Small intestine (tissue), 7 donors: ENCODE results near the gene CTSE. TPM values are rescaled to one million over a fixed set of nuclear protein-coding genes. Genes with fewer than 3 reads are reported as not detected.

Source experiments
- DNase-seq, 2 donors: peaks; one replicate each; pipeline versions ENCODE4 v3.0.0 to v3.0.0-alpha.2; 2013
- FAIRE-seq: peaks from 2 replicates; lab custom pipeline; 2012; peaks lifted over from hg19 to GRCh38; lab: Jason Lieb, UNC
- H3K27ac ChIP-seq, 3 donors: one replicate each; pipeline ENCODE4 v1.5.1; 2013; ENCODE audit warnings: low read length in 2 of 3, mild to moderate bottlenecking in 2 of 3, control low read depth in 1 of 3, inconsistent platforms in 1 of 3, low read depth in 1 of 3, moderate library complexity in 1 of 3
- H3K27me3 ChIP-seq, 3 donors: one replicate each; pipeline ENCODE4 v1.6.1; 2013; ENCODE audit warnings: low read length in 3 of 3, inconsistent platforms in 1 of 3; ENCODE audit not compliant: control insufficient read depth in 3 of 3, insufficient read depth in 3 of 3
- H3K36me3 ChIP-seq, 3 donors: one replicate each; pipeline ENCODE4 v1.6.1; 2013; ENCODE audit warnings: low read length in 3 of 3, inconsistent platforms in 1 of 3, low read depth in 1 of 3, mild to moderate bottlenecking in 1 of 3, moderate library complexity in 1 of 3; ENCODE audit not compliant: control insufficient read depth in 3 of 3, insufficient read depth in 2 of 3
- H3K4me1 ChIP-seq, 3 donors: one replicate each; pipeline ENCODE4 v1.6.1; 2013; ENCODE audit warnings: low read length in 2 of 3, inconsistent platforms in 1 of 3, low read depth in 1 of 3, mild to moderate bottlenecking in 1 of 3, moderate library complexity in 1 of 3; ENCODE audit not compliant: control insufficient read depth in 3 of 3, insufficient read depth in 2 of 3
- H3K4me3 ChIP-seq, 3 donors: one replicate each; pipeline ENCODE4 v1.5.1; 2013; ENCODE audit warnings: low read length in 3 of 3, control low read depth in 1 of 3, inconsistent platforms in 1 of 3, low read depth in 1 of 3, mild to moderate bottlenecking in 1 of 3, moderate library complexity in 1 of 3
- H3K9me3 ChIP-seq, 2 donors: one replicate each; pipeline ENCODE4 v1.6.1; 2013; ENCODE audit warnings: low read depth in 1 of 2, low read length in 1 of 2; ENCODE audit not compliant: control insufficient read depth in 2 of 2, insufficient read depth in 1 of 2
- WGBS, 3 donors: extraction: QIAGEN DNeasy Blood & Tissue Kit; methylation state at CpG; one replicate each; pipeline ENCODE4 v1.1.7; 2013; 5-methylcytosine and 5-hydroxymethylcytosine counted together
- polyA plus RNA-seq, 4 donors: library from polyadenylated mRNA; stranded (reverse) in 3 of 4; unstranded in 1 of 4; fragments of 200-250 nt in 3 of 4; fragments of 120-200 nt in 1 of 4; gene quantifications; one replicate each; pipeline versions ENCODE4 v1.2.1 to v1.2.3, GENCODE V29; 2013
- donor health status: healthy with polysubstance abuse.
- donor health status: control.
- donor health status: control.
- donor health status: Bipolar disorder and iron deficiency.
- donor health status: healthy.

Gene CTSE
- polyA plus RNA-seq, 4 donors: 13.0 to 216 (median 112) TPM

DNA sequence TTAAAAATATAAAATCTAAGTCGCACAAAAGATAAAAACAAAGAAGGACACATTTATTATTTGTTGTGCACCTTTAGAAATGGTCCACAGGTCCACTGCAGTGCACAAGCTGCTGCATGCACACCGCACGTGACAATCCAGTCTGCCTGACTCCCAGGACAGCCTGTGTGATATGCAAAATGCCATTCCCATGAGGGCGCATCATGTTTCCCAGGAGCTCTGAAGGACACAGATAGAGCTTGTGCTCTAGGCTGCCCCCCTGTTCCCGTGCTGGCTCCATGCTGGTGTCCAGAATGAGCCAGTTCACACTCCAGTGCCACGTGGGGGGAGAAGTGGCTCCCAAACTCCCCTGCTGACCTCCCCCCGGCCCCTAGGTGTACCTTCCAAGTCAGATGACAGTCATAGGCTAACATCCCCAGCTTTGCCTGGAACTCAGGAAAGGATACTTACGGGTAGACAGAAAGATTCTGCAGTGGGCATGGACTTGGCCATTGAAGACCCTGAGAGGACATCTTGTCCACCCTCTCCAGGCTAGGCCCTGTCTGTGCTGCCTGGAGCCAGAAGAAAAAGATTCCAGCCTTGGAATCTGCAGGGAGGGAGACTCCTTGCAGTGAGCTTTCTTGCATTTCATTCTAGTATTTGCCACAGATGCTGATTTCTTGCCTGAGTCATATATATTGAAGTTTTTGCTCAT, 46.8 kb downstream of the CTSE start:
- Histone ChIP-seq H3K4me3 (no peak overlapping the region), H3K36me3 (no peaks in the 10 kb centered on the region), H3K27ac (no peak overlapping the region), H3K9me3 (no peaks in the 10 kb centered on the region), H3K4me1 (no peaks in the 10 kb centered on the region), H3K27me3 (no peaks in the 10 kb centered on the region)
- FAIRE-seq (no peak), DNase-seq (peak in 1 of 2 donors; percentile 16)
- WGBS, 3 donors: 43 to 61% (median 55%) methylated on average over 8 of the region's 8 CpGs

DNA sequence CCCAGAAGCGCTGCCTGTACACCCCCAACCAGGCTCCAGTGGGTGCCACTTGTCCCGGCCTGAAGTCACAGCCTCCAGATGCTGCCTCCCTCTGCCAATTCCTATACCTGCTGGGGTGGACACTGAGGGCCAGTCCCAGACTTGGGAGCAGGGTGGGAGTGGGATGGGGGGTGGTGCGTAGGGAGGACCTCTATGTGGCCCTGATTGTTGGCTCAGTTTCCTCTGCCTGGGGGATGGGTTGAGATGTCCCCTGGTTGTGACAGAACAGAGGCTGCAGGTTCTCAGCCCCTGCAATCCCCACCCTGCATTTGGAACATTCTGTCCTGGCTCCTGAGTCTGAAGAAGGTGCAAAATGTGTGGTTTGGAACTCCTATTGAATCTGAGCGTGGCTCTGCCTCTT, 47.7 kb downstream of the CTSE start:
- DNase-seq (no peak), FAIRE-seq (no peak)
- Histone ChIP-seq H3K27ac (no peak overlapping the region), H3K36me3 (no peaks in the 10 kb centered on the region), H3K4me3 (no peak overlapping the region), H3K4me1 (no peaks in the 10 kb centered on the region), H3K27me3 (no peaks in the 10 kb centered on the region), H3K9me3 (no peaks in the 10 kb centered on the region)
- 67 to 84% (median 82%) methylated on average over 4 of the region's 4 CpGs for WGBS, 3 donors

DNA sequence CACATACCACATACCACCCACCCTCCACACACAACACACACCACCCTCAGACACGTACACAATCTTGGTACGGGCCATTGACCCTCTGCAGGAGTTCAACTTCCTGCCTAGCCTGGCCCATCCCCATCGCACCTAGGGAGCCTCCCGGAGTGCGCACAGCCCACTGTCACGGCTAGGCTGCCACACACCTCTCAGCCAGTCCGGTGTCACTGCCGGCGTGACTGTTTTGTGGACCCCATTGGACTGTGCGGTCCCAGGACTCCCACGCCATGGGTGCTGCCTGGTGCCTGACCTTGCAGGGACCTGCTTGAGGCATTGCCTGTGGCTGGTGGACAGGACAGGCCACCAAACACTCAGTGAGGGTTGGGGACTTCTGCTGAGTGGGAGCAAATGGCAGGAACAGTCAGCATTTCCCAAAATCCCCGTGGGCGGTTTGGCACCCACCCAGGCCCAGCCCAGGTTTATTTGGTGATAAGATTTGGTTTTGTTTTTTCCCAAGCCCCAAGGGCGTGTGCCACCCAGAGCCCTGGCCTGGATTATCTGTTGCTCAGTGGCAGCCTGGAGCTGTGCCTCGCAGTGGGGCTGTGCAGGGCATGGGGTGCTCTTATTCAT, 48.2 kb downstream of the CTSE start:
- 65 to 77% (median 73%) methylated on average over 15 of the region's 15 CpGs for WGBS, 3 donors
- H3K27me3 ChIP-seq: no peaks in the 10 kb centered on the region
- no peaks in the 10 kb centered on the region for H3K9me3 ChIP-seq
- H3K27ac ChIP-seq: no peak overlapping the region
- DNase-seq (no peak), FAIRE-seq (no peak)
- no peaks in the 10 kb centered on the region for H3K36me3 ChIP-seq
- no peaks in the 10 kb centered on the region for H3K4me1 ChIP-seq
- no peak overlapping the region for H3K4me3 ChIP-seq

DNA sequence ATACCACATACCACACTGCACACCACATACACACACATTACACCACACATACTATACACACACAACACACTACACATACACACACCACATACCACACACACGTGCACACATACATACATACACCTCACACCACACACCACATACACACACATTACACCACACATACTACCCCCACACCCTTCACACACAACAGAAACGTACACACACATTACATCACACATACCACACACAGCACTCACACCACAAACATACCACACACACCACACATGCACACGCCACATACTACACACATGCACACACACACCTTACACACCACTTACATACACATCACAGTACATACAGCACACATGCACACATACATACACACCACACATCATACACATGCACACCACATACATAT, 49.0 kb downstream of the CTSE start:
- Histone ChIP-seq H3K27ac (no peak overlapping the region), H3K36me3 (no peaks in the 10 kb centered on the region), H3K4me3 (no peak overlapping the region), H3K27me3 (no peaks in the 10 kb centered on the region), H3K9me3 (no peaks in the 10 kb centered on the region), H3K4me1 (no peaks in the 10 kb centered on the region)
- no peak for DNase-seq
- FAIRE-seq: no peak
- WGBS, 3 donors: 86 to 95% (median 89%) methylated on average over 3 of the region's 3 CpGs

DNA sequence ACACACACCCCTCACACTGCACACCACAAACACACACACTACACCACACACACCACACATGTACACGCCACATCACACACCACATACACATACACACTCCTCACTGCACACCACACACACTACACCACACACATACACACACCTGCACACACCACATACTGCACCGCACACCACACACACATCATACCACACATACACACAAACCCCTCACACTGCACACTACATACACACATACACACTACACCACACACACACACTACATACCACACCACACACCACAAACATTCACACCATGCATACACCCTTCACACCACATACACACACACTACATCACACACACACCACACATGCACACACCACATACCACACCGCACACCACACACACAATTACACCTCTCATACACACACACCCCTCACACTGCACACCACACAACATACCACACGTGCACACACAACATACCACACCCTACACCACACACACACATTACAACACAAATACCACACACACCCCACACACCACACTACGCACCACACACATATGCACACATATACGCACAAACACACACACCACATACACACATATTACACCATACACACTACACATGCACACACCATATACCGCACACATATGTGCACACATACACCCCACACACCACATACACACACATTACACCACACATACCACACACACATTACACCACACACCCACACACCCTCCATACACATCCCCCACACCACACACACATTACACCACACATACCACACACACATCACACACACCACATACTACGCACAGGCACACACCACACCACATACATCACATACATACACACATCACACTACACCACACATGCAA, 50.1 kb downstream of the CTSE start:
- DNase-seq (no peak), FAIRE-seq (no peak)
- no peaks in the 10 kb centered on the region for H3K36me3 ChIP-seq
- H3K27ac ChIP-seq: no peak overlapping the region
- no peak overlapping the region for H3K4me3 ChIP-seq
- WGBS, 3 donors: 97% methylated on average over 8 of the region's 8 CpGs
- no peaks in the 10 kb centered on the region for H3K27me3 ChIP-seq
- no peaks in the 10 kb centered on the region for H3K9me3 ChIP-seq
- no peaks in the 10 kb centered on the region for H3K4me1 ChIP-seq

DNA sequence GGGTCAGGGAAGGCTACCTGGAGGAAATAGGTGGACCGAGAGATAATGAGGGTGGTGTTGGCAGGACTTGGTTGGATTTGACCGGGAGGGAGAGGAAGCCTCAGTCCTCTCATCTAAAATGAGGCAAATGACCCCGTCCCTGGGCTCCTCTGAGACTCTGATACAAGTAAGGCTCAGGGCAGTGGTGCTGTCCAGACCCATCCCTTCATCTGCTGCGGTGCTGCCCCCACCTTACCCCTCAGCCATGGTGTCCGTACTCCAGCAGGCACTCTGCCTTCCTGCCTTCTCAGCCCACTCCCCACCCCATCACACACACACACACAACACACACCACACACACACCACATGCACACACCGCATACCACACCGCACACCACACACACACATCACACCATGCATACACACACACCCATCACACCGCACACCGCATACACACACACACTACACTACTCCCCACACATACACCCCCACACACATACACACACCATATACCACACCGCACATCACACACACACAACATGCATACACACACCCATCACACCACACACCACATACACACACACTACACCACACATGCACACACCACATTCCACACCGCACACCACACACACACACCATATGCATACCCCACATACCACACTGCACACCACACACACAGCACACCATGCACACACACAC, 51.1 kb downstream of the CTSE start:
- Histone ChIP-seq H3K4me1 (no peaks in the 10 kb centered on the region), H3K36me3 (no peaks in the 10 kb centered on the region), H3K27ac (no peak overlapping the region), H3K4me3 (no peak overlapping the region), H3K27me3 (no peaks in the 10 kb centered on the region), H3K9me3 (no peaks in the 10 kb centered on the region)
- DNase-seq (no peak), FAIRE-seq (no peak)
- WGBS, 3 donors: 73 to 79% (median 76%) methylated on average over 11 of the region's 11 CpGs

DNA sequence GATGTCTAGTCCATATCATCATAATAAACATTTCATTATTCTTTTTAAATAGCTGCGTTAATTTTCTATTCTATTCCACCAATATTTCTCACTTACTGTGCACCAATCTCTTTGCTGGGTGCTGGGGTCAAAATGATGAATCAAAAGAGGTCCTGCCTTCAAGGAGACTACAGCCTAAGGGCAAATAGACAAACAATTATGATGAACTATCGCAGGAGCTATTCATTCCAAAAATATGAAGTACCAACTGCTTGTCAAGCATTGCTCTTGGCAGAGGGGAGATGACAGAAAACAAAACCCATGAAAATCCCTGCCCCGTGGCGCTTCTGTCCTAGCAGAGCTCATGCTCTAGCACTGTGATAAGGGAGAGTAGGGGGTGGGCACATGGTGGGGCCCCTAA, 51.6 kb downstream of the CTSE start:
- Histone ChIP-seq H3K27me3 (no peaks in the 10 kb centered on the region), H3K9me3 (no peaks in the 10 kb centered on the region), H3K4me3 (no peak overlapping the region), H3K4me1 (no peaks in the 10 kb centered on the region), H3K27ac (no peak overlapping the region), H3K36me3 (no peaks in the 10 kb centered on the region)
- DNase-seq: no peak
- FAIRE-seq: no peak
- WGBS, 3 donors: 62 to 74% (median 66%) methylated on average over 4 of the region's 4 CpGs

DNA sequence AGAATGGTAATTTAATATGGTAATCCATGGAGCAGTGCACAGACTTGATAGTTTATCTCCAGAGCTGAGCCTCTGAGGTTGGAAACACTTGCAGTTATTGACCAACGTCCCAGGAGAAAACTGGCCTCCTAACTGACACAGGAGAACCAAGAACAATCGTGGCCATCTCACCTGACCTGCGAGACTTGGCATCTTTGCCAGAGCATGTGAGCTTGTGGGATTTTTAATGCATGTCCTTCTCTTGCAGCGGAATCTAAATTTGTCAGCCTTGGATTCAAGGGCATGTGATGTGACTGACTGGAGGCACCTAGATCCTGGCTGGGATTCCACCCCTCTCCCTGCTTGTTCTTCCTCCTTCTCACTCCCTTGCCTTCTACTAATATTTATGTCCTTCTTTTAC, 52.6 kb downstream of the CTSE start:
- Histone ChIP-seq H3K36me3 (no peaks in the 10 kb centered on the region), H3K9me3 (no peaks in the 10 kb centered on the region), H3K4me3 (no peak overlapping the region), H3K27ac (no peak overlapping the region), H3K4me1 (no peaks in the 10 kb centered on the region), H3K27me3 (no peaks in the 10 kb centered on the region)
- WGBS, 3 donors: 54 to 79% (median 75%) methylated on average over 4 of the region's 4 CpGs
- DNase-seq (no peak), FAIRE-seq (no peak)
